OCI-LY7 (cell line): ENCODE measurements around the gene HLA-DPB1.

Experiments
- CTCF ChIP-seq: fragments of 200-600 bp; sonication (generic); conservative IDR thresholded peaks from 2 replicates; pipeline ENCODE4 v1.5.1; 2014; ENCODE audit warnings: mild to moderate bottlenecking, antibody characterized with exemption, low read length, moderate library complexity, mixed read lengths
- EZH2phosphoT487 ChIP-seq: fragments of 200-600 bp; sonication (generic); IDR thresholded peaks from 2 replicates; pipeline ENCODE4 v1.6.1; 2018; ENCODE audit warnings: low read depth, borderline replicate concordance, mild to moderate bottlenecking, mixed run types, antibody characterized with exemption, low read length, moderate library complexity, mixed read lengths

- no peak for TF ChIP-seq CTCF
- no peak for TF ChIP-seq EZH2phosphoT487
These were observed 29.1 kb downstream of the HLA-DPB1 start for GRCh38 chr6:33104887-33105286.
